HS-5 (cell line): ENCODE results near the gene HECW1.
"Not testable (repeated sequence)": the region's sequence is repeated elsewhere in the genome, so short reads cannot be mapped to it uniquely, and the experiment has no call there.

ENCODE experiments used
- DNase-seq: peaks from one replicate; pipeline ENCODE4 v3.0.0-alpha.2; 2012; ENCODE audit warnings: low read depth

The HECW1 gene

DNA sequence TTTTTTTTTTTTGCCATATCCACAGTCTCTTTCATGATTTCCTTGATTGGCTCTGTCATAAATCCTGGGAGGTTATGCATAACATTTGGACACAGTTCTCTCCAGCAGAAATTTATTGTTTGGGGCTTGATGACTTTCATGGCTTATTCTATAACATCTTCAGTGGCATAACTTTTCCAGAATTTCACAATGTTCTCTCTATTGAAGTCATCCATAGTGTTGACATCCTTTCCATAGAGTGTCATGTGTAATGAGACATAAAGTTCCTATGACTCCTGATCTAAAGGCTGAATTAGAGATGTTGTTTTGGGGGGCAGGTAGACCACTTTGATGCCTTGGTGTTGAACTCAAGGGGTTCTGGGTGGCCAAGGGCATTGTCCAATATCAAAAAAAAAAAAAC lies 433.8 kb downstream of the HECW1 start:
- DNase-seq: no peak

DNA sequence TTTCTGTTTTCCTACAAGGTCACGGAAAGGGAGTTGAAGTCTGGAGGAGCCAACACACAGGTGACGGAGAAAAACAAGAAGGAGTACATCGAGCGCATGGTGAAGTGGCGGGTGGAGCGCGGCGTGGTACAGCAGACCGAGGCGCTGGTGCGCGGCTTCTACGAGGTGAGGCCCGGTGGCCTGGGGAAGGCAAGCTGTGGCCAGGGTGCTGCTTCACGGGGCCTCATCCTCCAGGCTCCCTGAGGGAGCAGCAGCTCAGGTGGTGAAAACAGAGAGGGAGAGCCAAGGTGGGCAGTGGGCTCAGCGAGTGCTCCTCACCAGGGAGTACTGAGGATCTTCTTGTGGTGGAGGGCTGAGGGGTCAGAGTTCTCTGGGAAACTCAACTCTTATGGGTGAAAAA lies 438.0 kb downstream of the HECW1 start:
- no peak for DNase-seq

DNA sequence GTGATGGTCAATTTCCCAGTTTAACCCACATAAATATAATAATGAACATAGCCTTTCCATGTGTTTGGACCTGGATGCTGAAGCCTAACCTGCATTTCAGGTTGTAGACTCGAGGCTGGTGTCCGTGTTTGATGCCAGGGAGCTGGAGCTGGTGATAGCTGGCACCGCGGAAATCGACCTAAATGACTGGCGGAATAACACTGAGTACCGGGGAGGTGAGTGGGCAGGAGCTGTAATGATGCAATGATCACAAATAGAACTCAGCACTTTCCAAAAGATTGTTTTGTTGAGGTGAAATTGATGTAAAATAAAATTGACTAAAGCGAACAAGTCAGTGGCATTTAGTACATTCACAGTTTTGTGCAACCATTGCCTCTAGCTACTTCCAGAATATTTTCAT lies 439.7 kb downstream of the HECW1 start:
- no peak for DNase-seq

DNA sequence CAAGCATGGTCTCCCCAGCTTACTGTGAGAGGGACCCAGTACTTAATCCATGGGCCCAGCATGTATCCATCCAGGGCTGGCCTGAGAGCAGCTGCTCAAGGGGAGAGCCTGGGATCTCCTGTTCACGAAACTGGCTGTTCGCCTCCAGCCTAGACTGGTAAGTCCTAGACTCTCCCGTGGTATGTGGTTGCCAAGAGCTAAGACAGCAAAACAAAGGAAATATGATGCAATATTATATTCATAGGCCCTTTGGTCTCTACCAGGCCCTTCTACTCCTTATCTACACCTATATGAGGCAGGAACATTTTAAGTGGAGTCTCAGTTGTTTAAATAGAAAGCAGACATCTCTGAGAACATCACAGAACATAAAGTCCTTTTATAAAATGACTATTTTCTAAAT lies 441.6 kb downstream of the HECW1 start:
- no peak for DNase-seq

DNA sequence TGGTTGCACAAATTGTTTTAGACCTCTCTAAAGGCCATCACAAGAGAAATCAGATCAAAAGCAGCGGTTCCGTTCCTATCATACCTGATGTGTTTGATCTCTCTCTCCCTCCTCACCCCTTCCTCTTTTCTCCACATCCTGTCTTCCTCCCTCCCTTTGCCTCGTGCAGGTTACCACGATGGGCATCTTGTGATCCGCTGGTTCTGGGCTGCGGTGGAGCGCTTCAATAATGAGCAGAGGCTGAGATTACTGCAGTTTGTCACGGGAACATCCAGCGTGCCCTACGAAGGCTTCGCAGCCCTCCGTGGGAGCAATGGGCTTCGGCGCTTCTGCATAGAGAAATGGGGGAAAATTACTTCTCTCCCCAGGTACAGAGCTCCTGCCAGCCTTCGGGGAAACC lies 442.0 kb downstream of the HECW1 start:
- DNase-seq: no peak

DNA sequence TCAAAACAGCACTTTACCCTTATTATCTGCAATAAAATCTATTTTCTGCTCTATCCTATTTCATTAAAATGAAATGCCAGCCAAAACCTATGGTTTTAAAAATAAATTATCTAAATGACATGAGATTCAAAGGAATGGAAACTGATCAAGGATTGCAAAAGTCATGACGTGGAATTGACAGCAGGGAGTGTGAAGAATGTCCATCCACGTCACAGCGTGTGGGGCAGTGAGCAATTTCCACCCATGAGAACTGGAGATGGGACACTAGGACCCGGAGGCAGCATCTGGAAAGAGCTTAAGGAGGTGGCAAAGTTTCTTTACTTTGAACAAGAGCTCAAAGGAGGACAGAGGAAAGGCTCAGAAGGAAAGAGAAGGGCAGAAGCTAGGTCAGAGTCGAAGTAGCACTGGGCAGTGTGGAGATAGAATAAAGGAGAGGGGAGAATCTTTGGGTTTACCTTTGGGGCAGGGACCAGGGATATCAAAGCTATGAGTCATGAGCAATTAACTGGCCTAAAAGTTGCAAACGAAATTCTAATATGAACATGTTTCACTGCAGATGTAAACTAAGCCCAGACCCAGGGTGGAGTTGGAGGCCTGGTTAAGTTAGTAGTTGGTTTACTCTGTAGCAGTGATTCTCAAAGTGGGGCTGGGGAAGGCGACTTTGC lies 445.5 kb downstream of the HECW1 start:
- DNase-seq: no peak

DNA sequence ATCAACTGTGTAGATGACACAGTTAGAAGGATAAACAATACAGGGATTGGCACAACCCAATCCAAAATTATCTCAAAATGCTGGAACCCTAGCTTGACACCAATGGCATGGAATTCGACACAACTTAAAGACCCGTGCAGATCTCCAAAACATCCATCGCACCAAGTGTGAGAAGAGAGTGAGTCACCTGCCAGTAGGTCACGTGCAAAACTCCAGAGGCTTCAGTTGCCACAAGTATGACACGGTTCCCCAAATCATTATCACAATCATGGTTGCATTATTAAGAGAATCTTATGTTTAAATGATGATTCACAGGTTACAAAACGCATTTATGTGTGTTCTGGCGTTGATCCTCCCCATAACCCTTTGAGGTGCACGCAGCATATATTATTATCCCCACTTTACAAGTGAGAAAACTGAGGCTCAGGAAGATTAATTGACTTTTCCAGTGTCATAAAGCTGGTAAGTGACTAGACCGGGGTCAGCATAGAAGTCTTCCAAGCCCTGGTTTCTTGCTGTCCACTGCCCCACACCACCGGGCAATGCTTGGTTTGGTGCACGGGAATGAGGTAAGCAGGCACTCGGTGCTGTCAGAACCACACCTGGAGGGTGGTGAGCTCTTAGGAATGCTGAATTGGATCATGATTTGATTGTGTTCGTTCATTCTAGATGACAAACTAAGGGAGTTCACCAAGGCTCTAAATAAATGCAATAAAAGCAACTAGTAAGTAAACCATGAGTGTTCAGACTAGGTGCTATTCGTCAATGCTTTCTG lies 446.9 kb downstream of the HECW1 start:
- DNase-seq: no peak

DNA sequence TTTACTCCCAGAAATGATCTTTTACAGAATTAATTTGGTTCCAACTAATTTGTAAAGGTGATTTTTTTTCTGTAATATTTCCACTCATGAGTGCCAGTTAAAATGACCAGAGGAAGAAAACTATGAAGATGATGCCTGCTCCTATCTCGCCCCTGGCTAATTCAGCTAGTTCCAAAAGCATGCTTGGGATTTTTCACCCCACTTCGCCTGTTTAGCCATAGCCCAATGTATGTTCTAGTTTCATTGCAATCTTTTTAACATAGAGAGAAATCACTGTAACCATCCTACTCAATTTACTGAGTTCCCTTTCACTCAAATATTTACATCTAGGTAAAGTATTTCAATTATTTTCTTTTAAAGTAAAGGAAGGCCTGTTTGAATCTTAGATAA lies 447.5 kb downstream of the HECW1 start:
- DNase-seq: no peak

DNA sequence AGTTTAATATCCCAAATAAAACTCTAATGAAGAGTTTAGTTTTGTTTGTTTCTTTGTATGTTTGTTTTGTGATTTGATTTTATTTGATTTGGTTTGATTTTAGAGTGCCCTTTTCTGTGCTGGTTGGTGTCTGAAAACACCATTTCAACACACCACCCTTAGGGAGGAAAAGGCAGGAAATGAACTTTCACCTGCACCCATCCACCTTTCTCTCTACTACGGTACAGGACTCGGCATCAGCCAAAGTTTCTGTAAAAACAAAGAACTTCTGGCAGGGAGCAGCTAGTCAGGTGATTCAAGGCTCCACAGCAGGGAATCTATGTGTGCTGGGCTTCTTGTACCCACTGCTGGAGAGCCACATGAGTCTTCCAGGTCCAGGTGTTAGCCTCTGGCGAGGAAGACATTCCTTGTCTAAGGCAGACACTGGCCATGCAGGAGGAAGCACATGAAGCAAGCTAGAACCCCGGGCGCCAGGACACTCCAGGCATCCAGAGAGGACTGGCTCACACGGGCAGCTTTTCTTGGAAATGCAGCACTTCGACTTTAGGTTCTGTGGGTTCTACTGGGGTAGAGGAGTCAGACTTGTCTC lies 448.4 kb downstream of the HECW1 start:
- DNase-seq: no peak

DNA sequence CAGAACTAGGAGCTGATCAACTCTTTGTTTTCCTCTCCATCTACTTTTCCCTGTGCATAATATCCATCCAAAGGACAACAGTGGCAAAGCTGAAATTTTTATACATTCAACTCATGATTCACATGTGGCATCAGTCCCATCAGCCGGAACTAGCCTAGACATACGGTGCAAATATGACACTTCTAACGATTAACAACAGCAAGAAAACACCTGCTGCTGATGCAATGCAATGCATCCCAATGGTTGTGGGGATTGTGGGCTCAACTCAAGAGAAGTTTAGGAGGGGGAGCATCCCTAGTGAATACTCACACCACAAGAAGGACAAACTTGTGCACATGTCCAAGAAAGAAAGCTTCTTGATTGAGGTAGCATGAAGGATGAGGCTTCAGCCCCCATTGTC lies 449.9 kb downstream of the HECW1 start:
- DNase-seq: no peak

DNA sequence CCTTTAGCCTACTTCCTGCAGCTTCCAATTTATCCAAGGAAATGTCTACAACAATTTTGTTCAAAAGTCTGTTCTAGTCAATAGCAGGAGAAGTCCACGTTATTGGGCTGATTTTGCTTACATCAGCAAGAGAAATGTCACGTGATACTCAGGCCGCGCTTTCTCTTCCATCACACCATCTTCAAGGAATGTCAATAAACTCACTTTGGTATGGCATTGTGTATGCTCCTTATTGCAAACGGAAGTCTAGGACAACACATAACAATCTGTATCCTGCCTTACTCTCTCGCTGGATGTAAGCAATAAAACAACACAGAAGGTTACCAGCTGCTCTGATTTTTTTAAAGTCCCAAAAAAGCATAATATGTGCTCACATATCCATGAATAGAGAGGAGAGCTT lies 453.3 kb downstream of the HECW1 start:
- no peak for DNase-seq

DNA sequence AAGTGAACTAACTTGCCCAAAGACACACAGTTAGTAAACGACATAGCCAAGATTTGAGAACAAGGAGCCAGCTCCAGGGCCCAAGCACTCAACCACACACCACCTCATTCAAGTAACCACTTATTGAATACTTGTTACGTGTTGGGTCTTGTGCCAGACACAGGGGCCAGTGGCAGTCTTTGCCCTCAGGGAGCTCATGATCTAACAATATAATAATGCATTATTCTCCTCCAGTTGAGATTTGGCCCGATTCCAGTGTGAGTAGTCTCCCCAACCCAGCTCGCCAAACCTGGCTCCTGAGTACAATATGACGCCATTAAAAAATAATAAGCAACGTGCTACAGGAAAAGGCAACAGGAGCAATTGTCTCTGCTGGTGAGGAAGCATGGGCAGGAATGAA lies 456.1 kb downstream of the HECW1 start:
- DNase-seq: no peak

DNA sequence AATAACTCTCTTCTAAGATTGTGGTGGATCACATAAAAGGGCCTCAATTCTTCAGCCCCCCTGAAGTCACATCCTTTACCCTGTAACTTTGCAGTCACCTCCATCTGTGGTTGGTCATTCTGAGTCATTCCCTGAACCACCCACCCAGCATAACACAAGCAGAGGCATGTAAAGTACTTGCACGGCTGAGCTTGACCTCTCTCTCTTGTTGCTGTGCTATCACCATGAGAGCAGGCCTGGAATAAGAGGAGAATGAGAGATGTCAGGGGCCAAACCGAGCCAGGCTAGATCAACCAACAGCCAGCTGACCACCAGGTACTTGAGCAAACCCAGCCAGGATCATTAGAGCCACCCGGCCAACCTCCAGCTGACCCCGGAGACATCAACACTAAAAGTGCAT lies 457.0 kb downstream of the HECW1 start:
- DNase-seq: no peak

DNA sequence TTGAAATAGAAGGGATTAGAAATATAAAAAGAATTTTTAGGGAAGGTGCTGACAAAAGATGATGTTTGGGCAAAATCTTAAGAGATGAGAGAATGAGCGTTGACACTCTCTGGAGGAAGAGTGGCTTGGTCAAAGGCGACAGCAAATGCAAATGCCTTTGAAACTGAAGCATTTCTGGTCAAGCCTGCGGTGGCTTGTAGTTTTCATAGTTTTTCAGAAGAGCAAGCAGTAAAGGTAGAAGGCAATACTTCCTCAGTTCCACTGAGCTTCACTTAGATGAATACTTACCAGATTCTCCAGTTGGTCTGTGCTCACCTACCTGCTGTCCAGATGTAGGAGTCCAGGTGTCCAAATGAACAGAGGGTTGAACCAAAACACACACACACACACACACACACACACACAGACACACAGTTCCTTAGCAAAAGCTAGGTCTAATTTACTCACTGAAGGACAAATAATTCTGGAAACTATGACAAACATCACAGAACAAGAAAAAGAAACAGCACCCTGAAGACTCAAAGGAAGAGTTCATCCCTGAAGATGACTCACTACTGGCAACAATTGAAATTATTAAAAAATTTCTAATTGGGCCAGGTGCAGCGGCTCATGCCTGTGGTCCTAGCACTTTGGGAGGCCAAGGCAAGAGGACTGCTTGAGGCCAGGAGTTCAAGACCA lies 458.4 kb downstream of the HECW1 start:
- DNase-seq: no peak

DNA sequence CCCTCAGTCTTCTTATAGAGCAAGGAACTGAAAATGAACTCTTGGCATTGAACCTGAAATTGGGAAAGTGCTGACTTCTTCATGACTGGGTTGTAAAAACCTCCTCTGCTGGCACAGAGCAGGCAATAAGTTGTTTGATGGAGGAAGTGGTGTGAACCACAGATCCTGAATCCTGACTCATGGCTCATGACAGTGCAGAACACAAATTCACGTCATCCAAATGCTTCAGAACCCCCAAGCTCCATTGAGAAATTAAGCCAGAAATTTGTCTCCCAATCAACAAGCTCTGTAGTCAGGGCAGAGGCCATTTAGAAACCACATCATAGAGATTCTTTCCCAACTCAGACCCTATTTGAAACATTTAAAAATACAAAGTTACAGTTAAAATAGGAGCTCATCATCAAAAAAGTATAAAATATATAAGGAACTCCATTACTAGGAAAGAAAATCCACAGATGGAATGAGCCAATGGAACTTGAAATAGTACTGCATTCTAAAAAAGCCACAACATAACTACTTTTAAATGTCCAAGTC lies 460.1 kb downstream of the HECW1 start:
- peak; percentile 100 for DNase-seq

DNA sequence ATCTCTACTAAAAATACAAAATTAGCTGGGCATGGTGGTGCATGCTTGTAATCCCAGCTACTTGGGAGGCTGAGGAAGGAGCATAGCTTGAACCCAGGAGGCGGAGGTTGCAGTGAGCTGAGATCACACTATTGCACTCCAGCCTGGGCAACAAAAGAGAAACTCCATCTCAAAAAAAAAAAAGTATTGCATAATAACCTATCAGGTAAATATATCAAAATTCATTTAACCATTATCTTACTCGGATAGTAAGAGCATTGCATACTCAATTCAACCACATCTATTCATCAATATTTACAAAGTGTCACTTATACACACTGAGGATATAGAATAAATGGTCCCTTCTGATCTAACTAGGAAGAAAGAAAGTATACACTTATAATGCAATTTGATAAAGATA lies 461.4 kb downstream of the HECW1 start:
- DNase-seq: not testable (repeated sequence)

DNA sequence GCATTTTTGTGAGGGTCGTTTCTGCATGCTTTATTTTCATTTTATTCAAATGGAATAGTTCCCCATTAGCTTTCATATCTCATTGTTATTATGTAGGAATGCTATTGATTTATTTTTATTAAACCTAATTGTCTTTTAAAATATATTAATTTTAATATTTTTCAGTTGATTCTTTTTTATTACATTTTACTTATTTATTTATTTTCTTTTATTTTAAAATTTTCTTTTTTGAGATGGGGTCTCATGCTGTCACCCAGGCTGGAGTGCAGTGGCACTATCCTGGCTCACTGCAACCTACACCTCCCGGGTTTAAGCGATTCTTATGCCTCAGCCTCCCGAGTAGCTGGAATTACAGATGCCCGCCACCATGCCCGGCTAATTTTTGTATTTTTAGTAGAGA lies 463.1 kb downstream of the HECW1 start:
- DNase-seq: no peak

DNA sequence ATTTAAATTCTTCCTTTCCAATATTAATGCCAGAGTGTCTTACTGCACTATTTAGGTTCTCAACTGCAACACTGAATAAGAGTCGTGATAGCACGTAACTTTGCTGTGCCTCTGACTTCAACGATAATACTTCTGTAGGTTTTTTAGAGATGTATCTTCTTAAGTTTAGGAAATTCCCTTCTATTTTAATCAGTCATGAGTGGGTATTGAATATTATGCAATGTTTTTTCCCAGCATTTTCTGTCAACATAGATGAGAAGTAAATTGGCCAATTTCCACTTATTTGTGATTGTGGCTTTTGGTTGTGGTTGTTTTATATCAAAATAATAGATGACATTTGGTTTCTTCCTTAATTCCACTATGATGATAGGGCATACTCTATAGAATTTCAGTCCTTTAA lies 463.8 kb downstream of the HECW1 start:
- DNase-seq: no peak

DNA sequence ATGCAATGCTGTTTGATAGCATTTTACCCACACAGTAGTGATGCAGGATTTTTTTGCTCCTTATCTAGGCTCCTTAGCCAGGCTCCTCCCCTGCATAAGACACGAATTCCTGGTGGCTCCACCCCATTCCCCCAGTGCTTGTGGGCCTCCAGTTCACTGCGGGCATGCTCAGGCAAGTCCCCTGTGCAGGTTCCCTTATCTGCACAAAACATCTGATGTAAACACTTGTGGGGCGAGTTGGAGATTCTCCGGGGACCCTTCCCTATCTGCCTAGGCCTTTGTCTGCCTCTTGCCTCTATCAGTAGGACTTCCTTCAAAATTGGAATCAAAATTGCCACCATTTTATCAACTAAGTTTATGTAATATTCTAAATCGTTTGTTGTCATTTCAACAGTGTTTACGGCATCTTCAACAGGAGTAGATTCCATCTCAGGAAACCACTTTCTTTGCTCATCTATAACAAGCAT lies 465.1 kb downstream of the HECW1 start:
- DNase-seq: no peak

DNA sequence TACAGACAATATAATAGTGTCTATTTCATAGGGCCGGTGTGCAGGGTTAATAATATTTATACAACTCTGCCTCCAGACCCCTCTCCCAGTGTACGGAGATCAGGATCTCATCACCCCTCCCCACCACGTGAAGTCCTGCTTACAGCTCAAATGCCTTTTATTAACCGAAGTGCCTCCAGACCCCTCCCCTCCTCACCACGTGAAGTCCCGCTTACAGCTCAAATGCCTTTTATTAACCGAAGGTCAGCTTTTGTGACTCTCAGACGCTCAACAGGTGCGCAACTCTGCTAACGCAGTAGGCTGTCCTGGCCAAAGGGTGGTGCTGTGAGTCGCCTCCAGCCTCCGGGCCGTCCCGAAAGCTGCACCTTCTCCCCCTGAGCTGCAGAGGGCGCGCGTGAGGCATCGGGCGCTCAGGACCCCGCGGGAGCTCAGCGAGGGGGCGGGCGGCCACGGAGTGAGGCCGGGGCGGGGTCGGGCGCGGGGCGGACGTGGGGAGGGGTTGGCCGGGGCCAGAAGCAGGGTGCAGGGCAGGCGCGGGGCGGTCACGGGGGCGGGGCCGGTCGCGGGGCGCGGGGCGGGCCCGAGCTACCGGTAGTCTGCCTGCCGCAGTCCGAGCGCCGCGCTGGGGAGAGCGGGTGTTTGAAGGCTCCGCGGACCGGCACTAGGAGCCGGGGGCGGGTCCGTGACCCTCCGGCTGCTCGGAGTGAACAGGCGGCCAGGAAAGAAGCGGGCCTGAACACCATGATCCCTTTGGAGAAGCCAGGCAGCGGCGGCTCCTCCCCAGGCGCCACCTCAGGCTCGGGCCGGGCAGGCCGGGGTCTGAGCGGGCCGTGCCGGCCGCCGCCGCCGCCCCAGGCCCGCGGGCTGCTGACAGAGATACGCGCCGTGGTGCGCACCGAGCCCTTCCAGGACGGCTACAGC lies 470.3 kb downstream of the HECW1 start, which contains the start of gene STK17A:
Gene STK17A, plus strand, starts transcription at position 606 of the 921 bp plus-strand sequence. Its CDS starts 136 bp downstream, at position 742.
- peak; percentile 80 for DNase-seq
